Measurements from ENCODE around the gene TXNRD2. TPM values are rescaled to one million over a fixed set of nuclear protein-coding genes. Genes with fewer than 3 reads are reported as not detected.
A peak's percentile ranks its signal among the peaks of the same experiment; 100 is the strongest.

The TXNRD2 gene
- total and polyA plus RNA-seq, 8 donors: 6.4 to 69.5 (median 42.3) TPM

GRCh38 chr22:19969141-19969928 lies 27.7 kb upstream of the TXNRD2 start:
- WGBS, 5 donors: 70 to 81% (median 74%) methylated on average over 11 of the region's 11 CpGs
- TF ChIP-seq CTCF (IDR thresholded peaks at IDR 0.05) (no peak), POLR2A (IDR thresholded peaks at IDR 0.05) (no peak), POLR2AphosphoS5 (IDR thresholded peaks at IDR 0.05) (no peak), EP300 (IDR thresholded peaks at IDR 0.05) (no peak)
- Histone ChIP-seq H3K36me3 (peaks cover 6 to 92% (median 69%) of the 10 kb centered on the region in 4 donors), H3K4me1 (peaks cover 8 to 63% (median 34%) of the 10 kb centered on the region in 4 donors), H3K4me3 (no peak overlapping the region), H3K27ac (peak overlapping the region in 4 of 5 donors; percentile 52 to 67 (median 56)), H3K9me3 (no peaks in the 10 kb centered on the region), H3K27me3 (no peaks in the 10 kb centered on the region)
- DNase-seq: no peak
- intact Hi-C loops (cut with DNase I; ENCODE audit: low total_unique reads): no loop called here

- H3K4me3 ChIP-seq: no peak overlapping the region
- H3K36me3 ChIP-seq: peaks cover 15 to 95% (median 76%) of the 10 kb centered on the region in 4 donors
- peak overlapping the region; percentile 41 to 67 (median 52) for H3K27ac ChIP-seq
- H3K9me3 ChIP-seq: no peaks in the 10 kb centered on the region
- DNase-seq: peak in 1 of 2 donors; percentile 49
- TF ChIP-seq CTCF (IDR thresholded peaks at IDR 0.05) (no peak), POLR2AphosphoS5 (IDR thresholded peaks at IDR 0.05) (no peak), POLR2A (IDR thresholded peaks at IDR 0.05) (no peak), EP300 (IDR thresholded peaks at IDR 0.05) (no peak)
- intact Hi-C loops (cut with DNase I; ENCODE audit: low total_unique reads): no loop called here
- WGBS, 5 donors: 31 to 71% (median 49%) methylated on average over 8 to 18 of the region's 18 CpGs
- H3K4me1 ChIP-seq: peaks cover 17 to 68% (median 41%) of the 10 kb centered on the region in 4 donors
- no peaks in the 10 kb centered on the region for H3K27me3 ChIP-seq
These were observed 26.9 kb upstream of the TXNRD2 start for GRCh38 chr22:19968450-19968891.

- Histone ChIP-seq H3K9me3 (no peaks in the 10 kb centered on the region), H3K36me3 (peaks cover 16 to 95% (median 75%) of the 10 kb centered on the region in 4 donors), H3K27ac (peak overlapping the region; percentile 41 to 67 (median 52)), H3K4me3 (no peak overlapping the region), H3K27me3 (no peaks in the 10 kb centered on the region), H3K4me1 (peaks cover 19 to 73% (median 46%) of the 10 kb centered on the region in 4 donors)
- TF ChIP-seq CTCF (IDR thresholded peaks at IDR 0.05) (no peak), POLR2A (IDR thresholded peaks at IDR 0.05) (no peak), EP300 (IDR thresholded peaks at IDR 0.05) (no peak), POLR2AphosphoS5 (IDR thresholded peaks at IDR 0.05) (no peak)
- DNase-seq: no peak
- intact Hi-C loops (cut with DNase I; ENCODE audit: low total_unique reads): no loop called here
- 57 to 75% (median 71%) methylated on average over 3 to 7 of the region's 7 CpGs for WGBS, 5 donors
These were observed 26.3 kb upstream of the TXNRD2 start for GRCh38 chr22:19967850-19968449.

GRCh38 chr22:19966908-19967750 lies 25.5 kb upstream of the TXNRD2 start:
- peak overlapping the region; percentile 6 to 67 (median 52) for H3K27ac ChIP-seq
- WGBS, 5 donors: 65 to 69% (median 66%) methylated on average over 20 of the region's 20 CpGs
- intact Hi-C loops (cut with DNase I; ENCODE audit: low total_unique reads): no loop called here
- H3K4me1 ChIP-seq: peaks cover 27 to 81% (median 54%) of the 10 kb centered on the region in 4 donors
- TF ChIP-seq POLR2A (IDR thresholded peaks at IDR 0.05): no peak
- TF ChIP-seq EP300 (IDR thresholded peaks at IDR 0.05): no peak
- TF ChIP-seq POLR2AphosphoS5 (IDR thresholded peaks at IDR 0.05): no peak
- TF ChIP-seq CTCF (IDR thresholded peaks at IDR 0.05): no peak
- H3K9me3 ChIP-seq: no peaks in the 10 kb centered on the region
- no peak for DNase-seq
- peaks cover 16 to 91% (median 71%) of the 10 kb centered on the region in 4 donors for H3K36me3 ChIP-seq
- no peaks in the 10 kb centered on the region for H3K27me3 ChIP-seq
- no peak overlapping the region for H3K4me3 ChIP-seq
